GM21360 (cell line): ENCODE measurements around the gene CKM.
"Not testable (repeated sequence)": the region's sequence is repeated elsewhere in the genome, so short reads cannot be mapped to it uniquely, and the experiment has no call there.

ENCODE experiments used
- ATAC-seq: cut with Tn5 transposase; IDR thresholded peaks from one replicate; pipeline ENCODE4 v1.9.1; 2021; ENCODE audit warnings: mild to moderate bottlenecking, moderate library complexity; ENCODE audit not compliant: unreplicated experiment

The CKM gene

GRCh38 chr19:45349430-45349941 lies 26.8 kb upstream of the CKM start:
- no peak for ATAC-seq

DNA sequence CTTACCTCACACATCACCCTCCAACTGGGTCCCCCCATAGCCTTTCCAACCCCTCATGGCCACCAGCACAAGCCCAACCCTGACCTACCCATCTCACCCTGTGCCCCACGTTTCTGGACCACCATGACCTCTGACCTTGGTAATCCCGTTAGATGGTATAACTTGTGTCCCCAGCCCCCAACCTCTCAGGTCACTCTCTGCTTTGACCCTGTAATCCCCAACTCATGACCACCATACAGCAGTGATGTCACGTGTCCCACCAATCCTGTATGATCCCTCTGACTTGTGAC lies 26.4 kb upstream of the CKM start:
- no peak for ATAC-seq

DNA sequence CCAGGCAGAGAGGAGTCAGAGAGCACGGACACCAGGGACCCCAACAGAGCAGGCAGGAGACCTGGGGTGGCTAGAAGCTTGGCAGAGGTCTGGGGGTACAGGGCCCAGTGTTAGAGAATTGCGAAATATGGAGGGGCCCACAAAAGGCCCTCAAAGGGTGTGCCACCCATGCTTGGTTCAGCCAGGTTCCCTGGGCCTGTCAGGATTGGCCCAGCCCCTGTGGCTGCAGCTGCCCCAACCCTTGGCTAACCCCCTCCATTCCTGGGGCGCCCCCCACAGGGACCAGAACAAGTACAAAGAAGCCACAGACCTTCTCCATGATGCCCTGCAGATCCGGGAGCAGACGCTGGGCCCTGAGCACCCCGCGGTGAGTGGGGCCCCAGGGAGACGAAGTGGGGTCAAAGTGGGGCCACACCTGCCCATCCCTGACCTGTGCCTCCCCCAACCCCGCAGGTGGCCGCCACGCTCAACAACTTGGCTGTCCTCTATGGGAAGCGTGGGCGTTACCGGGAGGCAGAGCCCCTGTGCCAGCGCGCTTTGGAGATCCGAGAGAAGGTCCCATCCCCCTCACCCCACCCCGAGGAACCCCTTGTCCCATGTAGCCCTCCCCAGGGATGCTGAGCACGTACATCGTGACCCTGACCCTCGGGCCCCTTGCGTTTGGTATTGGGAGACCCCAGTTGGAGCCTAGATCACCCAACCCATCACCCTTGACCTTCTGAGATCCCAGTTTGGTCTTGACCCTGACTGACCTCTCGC lies 25.9 kb upstream of the CKM start:
- ATAC-seq = no peak

GRCh38 chr19:45347570-45348366 lies 25.1 kb upstream of the CKM start:
- no peak for ATAC-seq

DNA sequence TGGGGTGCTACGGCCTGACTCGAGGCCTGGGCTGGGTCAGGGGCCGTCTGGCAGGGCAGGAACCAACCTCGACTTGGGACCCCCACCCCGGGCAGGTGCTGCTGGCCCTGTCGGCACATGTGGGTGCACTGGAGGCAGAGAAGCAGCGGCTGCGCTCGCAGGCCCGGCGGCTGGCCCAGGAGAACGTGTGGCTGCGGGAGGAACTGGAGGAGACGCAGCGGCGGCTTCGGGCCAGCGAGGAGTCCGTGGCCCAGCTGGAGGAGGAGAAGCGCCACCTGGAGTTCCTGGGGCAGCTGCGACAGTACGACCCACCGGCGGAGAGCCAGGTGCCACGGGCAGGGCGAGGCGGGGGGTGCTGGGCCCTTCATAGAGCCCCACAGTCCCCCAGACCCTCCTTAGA lies 23.8 kb upstream of the CKM start:
- ATAC-seq = no peak

DNA sequence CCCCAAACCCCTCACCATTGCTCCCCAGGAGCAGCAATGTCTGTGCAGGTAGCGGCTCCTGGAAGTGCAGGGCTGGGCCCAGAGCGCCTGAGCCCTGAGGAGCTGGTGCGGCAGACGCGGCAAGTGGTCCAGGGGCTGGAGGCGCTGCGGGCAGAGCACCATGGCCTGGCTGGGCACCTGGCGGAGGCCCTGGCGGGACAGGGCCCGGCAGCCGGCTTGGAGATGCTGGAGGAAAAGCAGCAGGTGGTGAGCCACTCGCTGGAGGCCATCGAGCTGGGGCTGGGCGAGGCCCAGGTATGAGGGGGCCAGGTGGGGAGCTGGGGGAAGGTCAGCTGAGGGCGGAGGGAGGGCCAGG lies 22.8 kb upstream of the CKM start:
- no peak for ATAC-seq

- ATAC-seq = no peak
Observed at GRCh38 chr19:45344621-45345505, 22.2 kb upstream of the CKM start.

DNA sequence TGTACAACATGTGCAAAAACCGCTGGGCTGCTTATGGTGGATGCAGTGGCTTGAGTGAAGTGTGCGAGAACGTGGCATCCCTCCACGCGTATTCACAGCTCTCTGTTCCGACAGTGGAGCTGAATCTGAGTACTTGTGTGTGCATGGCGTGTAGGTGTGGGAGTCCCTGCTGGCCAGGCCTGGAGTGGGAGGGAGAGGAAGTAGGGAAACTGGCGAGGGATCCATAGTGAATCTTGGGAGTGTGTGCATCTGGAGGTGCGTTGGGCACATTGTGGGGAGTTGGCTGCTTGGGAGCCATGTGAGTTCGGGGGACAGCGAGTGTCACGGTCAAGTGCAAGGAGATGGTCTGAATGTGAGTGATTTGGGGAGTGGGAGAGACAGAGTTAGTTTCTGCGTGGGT lies 20.2 kb upstream of the CKM start:
- ATAC-seq = no peak

- no peak for ATAC-seq
Observed at GRCh38 chr19:45340899-45341453, 18.3 kb upstream of the CKM start.

DNA sequence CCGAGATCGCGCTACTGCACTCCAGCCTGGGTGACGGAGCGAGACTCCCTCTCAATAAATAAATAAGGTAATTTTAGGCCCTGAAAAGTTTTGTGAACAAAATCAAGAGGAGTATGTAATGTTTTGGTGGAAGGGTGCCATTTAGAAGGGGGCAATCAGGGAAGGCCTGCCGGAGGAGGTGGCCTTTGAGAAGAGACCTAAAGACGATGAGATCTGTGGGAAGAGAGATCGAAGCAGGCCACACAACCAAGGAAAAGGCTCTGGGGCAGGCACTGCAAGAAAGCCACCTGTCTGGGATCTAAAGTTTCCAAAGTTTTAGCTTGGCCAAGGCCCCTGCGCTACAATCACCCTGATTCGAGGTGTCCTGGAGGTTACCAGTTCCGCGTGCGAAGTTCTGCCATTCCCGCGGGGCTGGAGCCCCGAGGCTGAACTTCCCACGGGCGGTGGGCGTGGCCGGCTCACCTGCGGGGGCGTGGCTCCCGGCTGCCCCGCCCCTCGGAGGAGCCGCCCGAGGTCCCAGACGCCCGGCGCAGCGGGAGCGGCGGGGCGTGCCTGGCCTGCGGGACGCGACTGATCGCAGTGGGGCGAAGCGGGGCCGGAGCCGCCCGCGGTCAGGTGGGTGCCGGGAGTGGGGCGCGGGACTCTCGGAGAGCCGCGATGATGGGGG lies 17.7 kb upstream of the CKM start, which contains the start of gene KLC3:
KLC3 (plus strand) TSS at position 519 of the 667 bp plus-strand sequence. CDS start 4,792 bp downstream, outside the sequence.
- no peak for ATAC-seq

- ATAC-seq = no peak
Observed at GRCh38 chr19:45339629-45340028, 17.0 kb upstream of the CKM start.

DNA sequence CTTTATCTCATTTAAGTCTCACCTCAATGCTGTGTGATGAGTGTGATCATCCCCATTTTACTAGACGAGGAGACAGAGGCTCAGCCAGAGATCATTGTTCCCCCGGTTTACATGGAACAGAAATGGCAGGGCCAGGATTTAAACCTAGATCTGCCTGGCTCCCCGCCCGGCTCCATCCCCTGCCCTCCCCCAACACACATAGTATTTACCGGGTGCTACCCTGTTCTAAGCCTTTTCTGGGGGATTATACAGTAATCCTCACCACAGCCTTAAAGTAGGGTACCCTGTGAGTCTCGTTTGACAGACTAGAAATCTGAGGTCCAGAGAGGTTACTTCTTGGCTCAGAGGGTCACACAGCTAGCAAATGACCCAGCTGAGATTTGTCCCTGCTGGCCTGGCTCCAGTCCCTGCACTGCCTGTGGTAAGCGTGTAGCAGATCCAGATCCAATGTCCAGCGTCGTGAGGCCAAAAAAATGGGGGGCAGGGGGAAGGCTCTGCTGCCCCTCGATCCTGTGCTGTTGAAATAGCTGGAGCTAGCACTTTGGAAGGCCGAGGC lies 14.1 kb upstream of the CKM start:
- ATAC-seq = no peak

- ATAC-seq = not testable (repeated sequence)
Observed at GRCh38 chr19:45334881-45335280, 12.2 kb upstream of the CKM start.

DNA sequence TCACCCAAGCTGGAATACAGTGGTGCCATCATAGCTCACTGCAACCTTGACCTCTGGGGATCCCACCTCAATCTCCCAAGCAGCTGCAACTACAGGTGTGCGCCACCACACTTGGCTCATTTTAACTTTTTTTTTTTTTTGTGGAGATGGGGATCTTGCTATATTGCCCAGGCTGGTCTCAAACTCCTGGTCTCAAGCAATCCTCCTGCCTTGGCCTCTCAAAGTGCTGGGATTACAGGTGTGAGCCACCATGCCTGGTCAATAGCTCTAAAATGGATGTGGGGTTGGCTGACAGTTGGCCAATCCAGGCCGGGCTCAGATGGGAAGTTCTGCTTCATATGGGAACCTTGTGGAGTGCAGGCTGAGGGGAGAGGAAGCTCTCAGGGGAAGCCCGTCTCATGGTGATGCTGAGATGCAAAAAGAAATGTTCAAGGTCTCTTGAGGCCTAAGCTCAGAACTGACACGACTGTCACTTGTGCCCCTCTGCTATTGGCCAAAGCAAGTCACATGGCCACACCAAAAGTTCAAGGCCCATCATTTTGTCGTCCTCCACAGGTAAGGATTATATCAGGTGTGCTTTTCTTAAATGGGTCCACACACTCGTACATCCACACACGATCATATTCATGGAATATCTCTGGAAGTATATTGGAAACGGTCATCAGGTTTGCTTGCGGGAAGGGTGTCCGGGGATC lies 11.1 kb upstream of the CKM start:
- no peak for ATAC-seq

GRCh38 chr19:45331411-45331810 lies 8.7 kb upstream of the CKM start:
- no peak for ATAC-seq

- ATAC-seq = no peak
Observed at GRCh38 chr19:45327404-45328143, 4.9 kb upstream of the CKM start.

DNA sequence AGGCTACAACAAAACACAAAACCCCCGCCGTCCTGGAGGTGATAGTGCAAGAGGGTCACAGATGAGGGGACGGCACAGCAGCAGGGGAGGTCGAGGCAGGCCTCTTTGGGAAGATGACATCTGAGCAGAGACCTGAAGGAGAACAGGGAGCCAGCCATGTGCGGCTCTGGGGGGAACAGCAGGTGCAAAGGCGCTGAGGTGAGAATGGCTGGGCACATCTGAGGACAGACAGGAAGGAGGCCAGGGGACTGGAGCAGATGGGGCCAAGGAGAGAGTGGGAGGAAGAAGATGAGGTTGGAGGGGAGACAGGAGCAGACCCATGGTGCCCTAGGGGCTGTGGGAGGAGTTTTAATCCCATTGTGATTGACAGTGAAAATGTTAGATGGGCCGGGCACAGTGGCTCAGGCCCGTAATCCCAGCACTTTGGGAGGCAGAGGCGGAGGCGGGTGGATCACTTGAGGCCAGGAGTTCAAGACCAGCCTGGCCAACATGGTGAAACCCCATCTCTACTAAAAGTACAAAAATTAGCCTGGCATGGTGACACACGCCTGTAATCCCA lies 1.8 kb upstream of the CKM start:
- ATAC-seq = no peak

- ATAC-seq = no peak
Observed at GRCh38 chr19:45323671-45324081, 1.0 kb upstream of the CKM start.

GRCh38 chr19:45322311-45322710 lies 364 bp downstream of the CKM start:
- ATAC-seq = no peak
